Neutrophil (primary cell): ENCODE data around the gene S100PBP.

Experiments used
- H3K27ac ChIP-seq: fragments of 200-600 bp; sonication (generic); 2 replicates; pipeline ENCODE4 v1.5.1; 2016; ENCODE audit warnings: mild to moderate bottlenecking, moderate library complexity
- H3K27me3 ChIP-seq: fragments of 200-600 bp; sonication (generic); 2 replicates; pipeline ENCODE4 v1.6.0; 2016; ENCODE audit warnings: mild to moderate bottlenecking
- H3K36me3 ChIP-seq: fragments of 200-600 bp; sonication (generic); 2 replicates; pipeline ENCODE4 v1.5.1; 2017
- H3K4me1 ChIP-seq, 2 experiments: fragments of 200-600 bp in 1 of 2; sonication (generic) in 1 of 2; 1 replicate in 1 of 2; 2 replicates in 1 of 2; pipeline versions ENCODE4 v1.5.1 to v1.6.1; 2013 to 2016; ENCODE audit warnings: low read depth in 1 of 2, low read length in 1 of 2, mild to moderate bottlenecking in 1 of 2, moderate library complexity in 1 of 2; ENCODE audit not compliant: control insufficient read depth in 1 of 2, insufficient read depth in 1 of 2
- H3K4me3 ChIP-seq, 2 experiments: fragments of 200-600 bp in 1 of 2; sonication (generic) in 1 of 2; 1 replicate in 1 of 2; 2 replicates in 1 of 2; pipeline ENCODE4 v1.5.1; 2013 to 2016; ENCODE audit warnings: low read depth in 1 of 2, low read length in 1 of 2, mild to moderate bottlenecking in 1 of 2, moderate library complexity in 1 of 2
- H3K9me3 ChIP-seq: fragments of 200-600 bp; sonication (generic); 2 replicates; pipeline ENCODE4 v1.5.1; 2016
- TF ChIP-seq, protein P1 (sequence below): fragments of 200-600 bp; sonication (generic); IDR thresholded peaks from 2 replicates; pipeline ENCODE4 v1.5.1; 2016; ENCODE audit warnings: antibody characterized with exemption

The S100PBP gene

DNA sequence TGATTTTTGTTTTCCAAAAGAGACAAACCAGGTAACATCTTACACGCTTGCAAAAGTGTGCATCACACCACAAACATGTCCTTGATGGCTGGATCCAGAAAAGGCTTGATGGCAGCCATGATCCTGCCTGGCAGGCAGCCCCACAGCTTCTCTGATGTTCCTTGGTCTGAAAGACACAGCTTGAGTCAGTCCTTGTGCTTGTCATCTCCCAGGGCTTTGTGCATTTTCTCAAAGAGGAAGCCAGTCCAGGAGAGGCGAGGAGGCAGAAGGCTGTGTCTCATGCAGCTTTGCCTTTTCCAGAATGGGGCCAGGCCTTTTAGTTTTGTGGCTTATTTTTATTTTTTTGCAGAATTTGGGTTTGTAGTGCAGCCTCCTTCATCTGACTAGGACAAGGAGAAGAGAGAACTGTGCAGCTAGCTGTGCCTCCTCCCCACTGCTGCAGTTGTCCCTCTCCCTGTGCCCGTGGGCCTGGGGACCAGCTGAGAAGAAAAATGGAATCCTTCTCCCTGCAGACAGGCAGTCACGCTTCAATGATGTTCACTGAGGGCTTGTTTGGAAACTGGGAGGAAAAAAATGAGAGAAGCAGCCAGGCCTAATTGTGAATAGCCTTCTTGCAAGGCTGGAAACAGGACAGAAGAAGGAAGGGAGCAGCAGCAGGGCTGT is 45.9 kb downstream of the S100PBP start:
- TF ChIP-seq, protein P1, sequence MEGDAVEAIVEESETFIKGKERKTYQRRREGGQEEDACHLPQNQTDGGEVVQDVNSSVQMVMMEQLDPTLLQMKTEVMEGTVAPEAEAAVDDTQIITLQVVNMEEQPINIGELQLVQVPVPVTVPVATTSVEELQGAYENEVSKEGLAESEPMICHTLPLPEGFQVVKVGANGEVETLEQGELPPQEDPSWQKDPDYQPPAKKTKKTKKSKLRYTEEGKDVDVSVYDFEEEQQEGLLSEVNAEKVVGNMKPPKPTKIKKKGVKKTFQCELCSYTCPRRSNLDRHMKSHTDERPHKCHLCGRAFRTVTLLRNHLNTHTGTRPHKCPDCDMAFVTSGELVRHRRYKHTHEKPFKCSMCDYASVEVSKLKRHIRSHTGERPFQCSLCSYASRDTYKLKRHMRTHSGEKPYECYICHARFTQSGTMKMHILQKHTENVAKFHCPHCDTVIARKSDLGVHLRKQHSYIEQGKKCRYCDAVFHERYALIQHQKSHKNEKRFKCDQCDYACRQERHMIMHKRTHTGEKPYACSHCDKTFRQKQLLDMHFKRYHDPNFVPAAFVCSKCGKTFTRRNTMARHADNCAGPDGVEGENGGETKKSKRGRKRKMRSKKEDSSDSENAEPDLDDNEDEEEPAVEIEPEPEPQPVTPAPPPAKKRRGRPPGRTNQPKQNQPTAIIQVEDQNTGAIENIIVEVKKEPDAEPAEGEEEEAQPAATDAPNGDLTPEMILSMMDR: no peak
- H3K27ac ChIP-seq: no peak overlapping the region
- no peaks in the 10 kb centered on the region for H3K4me1 ChIP-seq
- H3K9me3 ChIP-seq: no peaks in the 10 kb centered on the region
- H3K27me3 ChIP-seq: no peaks in the 10 kb centered on the region
- H3K36me3 ChIP-seq: peaks cover 33% of the 10 kb centered on the region
- H3K4me3 ChIP-seq: no peak overlapping the region

DNA sequence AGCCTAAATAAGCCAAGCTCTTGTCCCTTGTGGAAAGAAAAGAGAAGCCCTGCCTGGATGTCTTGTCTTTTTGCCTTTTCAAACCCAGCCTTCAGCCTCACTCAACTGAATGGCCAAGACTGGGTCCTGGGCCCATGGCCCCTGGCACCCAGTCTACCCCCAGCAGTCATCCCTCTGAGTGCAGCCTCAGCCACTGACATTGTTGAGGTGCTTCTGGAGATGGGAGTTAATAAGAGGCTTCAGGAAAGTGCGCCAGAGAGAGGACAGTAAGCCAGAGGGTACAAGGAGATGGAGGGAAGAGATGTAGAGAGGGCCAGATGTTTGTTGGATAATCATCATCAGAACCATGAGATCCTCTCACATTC is 46.4 kb downstream of the S100PBP start:
- Histone ChIP-seq H3K36me3 (peaks cover 28% of the 10 kb centered on the region), H3K9me3 (no peaks in the 10 kb centered on the region), H3K4me3 (no peak overlapping the region), H3K27me3 (peaks cover 3% of the 10 kb centered on the region), H3K4me1 (no peaks in the 10 kb centered on the region), H3K27ac (no peak overlapping the region)
- TF ChIP-seq, protein P1: no peak

DNA sequence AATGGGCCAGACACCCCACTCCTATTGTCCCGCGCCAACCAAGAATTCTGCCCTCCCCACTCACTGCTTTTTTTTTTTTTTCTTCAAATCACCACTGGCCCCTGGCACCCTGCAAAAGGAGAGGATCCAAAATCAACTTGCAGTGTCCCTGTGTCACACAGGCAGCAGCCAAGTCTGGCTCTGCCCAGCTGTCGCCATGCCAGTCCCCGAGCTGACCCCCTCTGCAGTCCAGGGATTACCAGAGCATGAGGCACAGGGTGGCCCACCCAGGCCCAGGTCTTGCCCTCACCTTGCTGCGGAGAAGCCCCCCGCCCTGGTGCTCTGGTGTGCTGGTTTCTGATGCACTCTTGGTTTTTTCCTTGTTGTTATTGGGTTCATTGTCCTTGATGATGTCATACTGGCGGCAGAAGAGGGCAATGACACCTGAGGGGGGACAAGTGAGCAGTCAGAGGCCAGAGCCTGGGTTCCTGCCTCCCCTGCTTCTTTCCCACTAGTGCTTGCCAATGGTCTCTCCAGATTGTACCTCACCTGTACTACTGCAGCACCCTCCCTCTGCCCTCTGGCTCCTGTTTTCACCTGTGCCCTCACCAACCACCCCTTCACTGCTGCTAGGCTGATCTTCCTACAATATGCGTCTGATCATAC is 47.0 kb downstream of the S100PBP start:
- H3K9me3 ChIP-seq: no peaks in the 10 kb centered on the region
- no peak overlapping the region for H3K27ac ChIP-seq
- H3K36me3 ChIP-seq: peaks cover 22% of the 10 kb centered on the region
- H3K4me1 ChIP-seq: no peaks in the 10 kb centered on the region
- TF ChIP-seq, protein P1: no peak
- peaks cover 9% of the 10 kb centered on the region for H3K27me3 ChIP-seq
- no peak overlapping the region for H3K4me3 ChIP-seq

DNA sequence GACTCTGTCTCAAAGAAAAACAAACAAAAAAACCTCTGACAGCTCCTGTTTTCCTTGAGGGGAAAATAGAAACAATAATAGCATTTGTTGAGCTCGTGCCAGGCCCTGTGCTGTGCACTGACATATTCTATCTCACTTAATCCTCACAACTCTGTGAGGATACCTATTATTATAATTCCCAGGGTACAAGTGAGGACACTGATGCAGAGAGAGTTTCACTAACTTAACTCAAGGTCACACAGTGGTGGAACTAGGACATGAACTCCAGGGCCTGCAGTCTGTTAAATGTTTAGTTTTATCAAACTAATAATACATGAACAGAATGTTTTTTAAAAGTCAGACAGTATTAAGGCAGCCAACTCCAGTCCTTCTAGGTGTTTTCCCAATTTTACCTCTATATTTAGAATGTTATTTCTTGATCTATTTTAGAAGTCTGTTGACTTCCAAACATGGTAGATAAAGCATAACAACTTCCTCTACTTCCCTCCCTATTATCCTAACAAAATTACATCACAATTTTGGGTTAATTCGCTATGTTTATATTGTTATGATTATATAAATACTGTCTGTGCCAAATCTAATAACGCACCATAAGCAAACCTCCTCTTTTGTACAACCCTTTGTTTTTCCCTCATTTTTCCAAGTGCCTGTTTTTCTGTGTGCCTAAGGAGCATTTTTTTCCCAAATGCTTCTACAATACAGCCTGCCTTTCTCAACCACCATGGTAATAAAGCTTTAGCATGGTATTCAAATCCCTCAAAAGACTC is 48.4 kb downstream of the S100PBP start:
- TF ChIP-seq, protein P1: no peak
- Histone ChIP-seq H3K36me3 (peaks cover 21% of the 10 kb centered on the region), H3K4me1 (no peaks in the 10 kb centered on the region), H3K4me3 (no peak overlapping the region), H3K27ac (no peak overlapping the region), H3K27me3 (peaks cover 21% of the 10 kb centered on the region), H3K9me3 (no peaks in the 10 kb centered on the region)

DNA sequence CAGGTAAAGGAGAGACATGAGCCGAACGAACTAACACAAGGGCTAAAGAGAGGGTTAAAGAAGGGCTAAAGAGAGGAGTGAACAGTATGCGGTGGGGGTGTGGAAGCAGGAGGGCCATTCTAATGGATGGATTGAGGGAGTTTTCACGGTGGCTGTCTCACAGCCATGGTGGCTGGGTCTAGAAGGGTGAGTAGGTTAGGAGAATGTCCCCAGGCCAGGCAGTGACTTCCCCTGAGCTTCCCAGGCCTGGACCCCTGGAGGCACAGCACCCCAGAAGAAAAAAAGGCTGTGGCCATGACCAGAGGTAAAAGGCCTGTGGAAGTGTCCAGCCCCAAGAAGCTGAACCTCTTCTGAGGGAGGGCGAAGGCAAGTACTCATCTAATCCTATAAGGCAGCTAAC is 49.7 kb downstream of the S100PBP start:
- Histone ChIP-seq H3K4me3 (no peak overlapping the region), H3K4me1 (no peaks in the 10 kb centered on the region), H3K27ac (no peak overlapping the region), H3K36me3 (peaks cover 14% of the 10 kb centered on the region), H3K27me3 (peaks cover 34% of the 10 kb centered on the region), H3K9me3 (no peaks in the 10 kb centered on the region)
- TF ChIP-seq, protein P1: no peak
